ENCODE results near the gene ZBTB20. TPM values are rescaled to one million over a fixed set of nuclear protein-coding genes. Genes with fewer than 3 reads are reported as not detected.

Gene ZBTB20
- total RNA-seq, 6 experiments from 2014 or later: 36.7 to 59.4 (median 46.7) TPM

GRCh38 chr3:114586119-114586518, 561.0 kb downstream of the ZBTB20 start:
- intact Hi-C loops (cut with DNase I): no loop called here
- no peak for ATAC-seq
- no peaks in the 10 kb centered on the region for H3K27me3 ChIP-seq
- peaks cover 0 to 7% (median 0%) of the 10 kb centered on the region in 4 donors for H3K4me1 ChIP-seq
- no peaks in the 10 kb centered on the region for H3K36me3 ChIP-seq
- H3K9me3 ChIP-seq: no peaks in the 10 kb centered on the region
- no peak for DNase-seq
- TF ChIP-seq POLR2A (IDR thresholded peaks at IDR 0.05): no peak
- TF ChIP-seq, protein P1, sequence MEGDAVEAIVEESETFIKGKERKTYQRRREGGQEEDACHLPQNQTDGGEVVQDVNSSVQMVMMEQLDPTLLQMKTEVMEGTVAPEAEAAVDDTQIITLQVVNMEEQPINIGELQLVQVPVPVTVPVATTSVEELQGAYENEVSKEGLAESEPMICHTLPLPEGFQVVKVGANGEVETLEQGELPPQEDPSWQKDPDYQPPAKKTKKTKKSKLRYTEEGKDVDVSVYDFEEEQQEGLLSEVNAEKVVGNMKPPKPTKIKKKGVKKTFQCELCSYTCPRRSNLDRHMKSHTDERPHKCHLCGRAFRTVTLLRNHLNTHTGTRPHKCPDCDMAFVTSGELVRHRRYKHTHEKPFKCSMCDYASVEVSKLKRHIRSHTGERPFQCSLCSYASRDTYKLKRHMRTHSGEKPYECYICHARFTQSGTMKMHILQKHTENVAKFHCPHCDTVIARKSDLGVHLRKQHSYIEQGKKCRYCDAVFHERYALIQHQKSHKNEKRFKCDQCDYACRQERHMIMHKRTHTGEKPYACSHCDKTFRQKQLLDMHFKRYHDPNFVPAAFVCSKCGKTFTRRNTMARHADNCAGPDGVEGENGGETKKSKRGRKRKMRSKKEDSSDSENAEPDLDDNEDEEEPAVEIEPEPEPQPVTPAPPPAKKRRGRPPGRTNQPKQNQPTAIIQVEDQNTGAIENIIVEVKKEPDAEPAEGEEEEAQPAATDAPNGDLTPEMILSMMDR (IDR thresholded peaks at IDR 0.05): no peak
- WGBS (ENCODE audit: insufficient coverage, low coverage, low lambda C conversion rate, missing lambda C conversion rate): 100% methylated on average over 1 of the region's 1 CpG
- H3K27ac ChIP-seq: no peak overlapping the region
- H3K4me3 ChIP-seq: no peak overlapping the region

DNA sequence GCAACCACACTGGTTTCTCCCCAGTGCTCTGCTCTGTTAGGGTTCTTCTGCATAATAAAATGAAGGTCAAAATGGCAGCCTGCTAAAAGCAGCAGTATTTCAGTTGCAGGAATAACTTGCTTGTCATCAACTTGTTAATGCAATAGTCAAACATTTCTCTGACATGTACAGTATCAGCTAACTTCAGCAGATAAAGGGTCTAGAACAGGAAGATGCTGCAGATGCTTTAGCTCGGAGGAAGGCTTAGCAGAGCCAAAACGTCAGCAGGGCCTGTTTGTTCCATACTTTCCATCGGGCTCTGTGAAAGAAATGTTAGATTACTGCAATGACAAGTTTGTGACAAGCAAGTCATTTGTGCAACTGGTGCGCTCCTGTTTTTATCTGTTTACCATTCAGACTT, 561.4 kb downstream of the ZBTB20 start:
- H3K9me3 ChIP-seq: no peaks in the 10 kb centered on the region
- H3K27ac ChIP-seq: no peak overlapping the region
- 70% methylated on average over 3 of the region's 4 CpGs for WGBS (ENCODE audit: insufficient coverage, low coverage, low lambda C conversion rate, missing lambda C conversion rate)
- no peak for TF ChIP-seq POLR2A (IDR thresholded peaks at IDR 0.05)
- TF ChIP-seq, protein P1 (IDR thresholded peaks at IDR 0.05): no peak
- no peak overlapping the region for H3K4me3 ChIP-seq
- no peaks in the 10 kb centered on the region for H3K27me3 ChIP-seq
- no peak for DNase-seq
- ATAC-seq: peak in 1 of 4 donors; percentile 10
- H3K4me1 ChIP-seq: peaks cover 0 to 7% (median 0%) of the 10 kb centered on the region in 4 donors
- no peaks in the 10 kb centered on the region for H3K36me3 ChIP-seq
- intact Hi-C loops (cut with DNase I): no loop called here

DNA sequence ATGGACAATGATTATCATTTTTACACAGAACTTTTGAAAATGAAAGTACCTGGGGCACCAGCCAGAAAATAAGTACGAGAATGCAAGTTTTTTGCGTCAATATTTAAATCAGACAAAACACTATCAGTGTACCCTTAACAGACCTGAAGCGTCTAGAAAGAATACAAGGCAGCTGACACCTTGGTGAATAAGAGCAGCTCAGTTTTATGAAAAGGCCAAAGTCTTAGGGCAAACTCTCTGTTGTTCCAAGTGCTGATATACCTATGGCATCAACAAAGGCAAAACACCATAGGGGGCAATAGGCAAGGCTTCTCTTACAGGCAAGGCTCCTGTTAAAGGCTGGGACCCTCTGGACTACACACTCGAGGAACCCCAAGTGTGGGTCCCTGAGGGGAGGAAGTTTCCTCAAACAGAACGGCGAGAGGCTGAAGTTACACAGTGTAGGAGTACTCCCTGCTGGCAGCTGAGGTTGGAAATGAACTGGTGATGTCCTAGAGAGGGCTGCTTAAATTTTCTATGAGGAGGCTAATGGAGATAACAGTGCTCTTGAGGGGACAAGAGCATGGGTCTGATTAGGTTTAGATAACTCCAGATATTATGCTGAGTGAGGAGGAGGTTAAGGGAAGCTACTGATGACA, 562.2 kb downstream of the ZBTB20 start:
- intact Hi-C loops (cut with DNase I): no loop called here
- Histone ChIP-seq H3K27me3 (no peaks in the 10 kb centered on the region), H3K9me3 (no peaks in the 10 kb centered on the region), H3K4me3 (no peak overlapping the region), H3K36me3 (no peaks in the 10 kb centered on the region), H3K4me1 (peaks cover 0 to 7% (median 0%) of the 10 kb centered on the region in 4 donors), H3K27ac (no peak overlapping the region)
- ATAC-seq: peak; percentile 61 to 74 (median 64)
- 33% methylated on average over 4 of the region's 6 CpGs for WGBS (ENCODE audit: insufficient coverage, low coverage, low lambda C conversion rate, missing lambda C conversion rate)
- no peak for TF ChIP-seq POLR2A (IDR thresholded peaks at IDR 0.05)
- TF ChIP-seq, protein P1 (IDR thresholded peaks at IDR 0.05): no peak
- DNase-seq: no peak

- H3K36me3 ChIP-seq: no peaks in the 10 kb centered on the region
- no peaks in the 10 kb centered on the region for H3K9me3 ChIP-seq
- TF ChIP-seq POLR2A (IDR thresholded peaks at IDR 0.05): no peak
- TF ChIP-seq, protein P1 (IDR thresholded peaks at IDR 0.05): no peak
- no peak overlapping the region for H3K27ac ChIP-seq
- no peaks in the 10 kb centered on the region for H3K27me3 ChIP-seq
- DNase-seq: no peak
- no peak for ATAC-seq
- 94% methylated on average over 2 of the region's 2 CpGs for WGBS (ENCODE audit: insufficient coverage, low coverage, low lambda C conversion rate, missing lambda C conversion rate)
- intact Hi-C loops (cut with DNase I): no loop called here
- H3K4me1 ChIP-seq: peaks cover 0 to 7% (median 0%) of the 10 kb centered on the region in 4 donors
- no peak overlapping the region for H3K4me3 ChIP-seq
Observed at GRCh38 chr3:114582929-114583328, 564.2 kb downstream of the ZBTB20 start.

Data from right lobe of liver (tissue), 6 donors.